Liver (tissue), 9 donors: ENCODE measurements around the gene MAPKAP1. TPM values are rescaled to one million over a fixed set of nuclear protein-coding genes. Genes with fewer than 3 reads are reported as not detected.

ENCODE experiments used
- DNase-seq: peaks from one replicate; pipeline ENCODE4 v3.0.0-alpha.2; 2017; ENCODE audit warnings: low spot score
- H3K27ac ChIP-seq, 2 donors: one replicate each; pipeline ENCODE4 v1.7.0; 2013; ENCODE audit warnings: inconsistent platforms in 2 of 2, low read length in 2 of 2, control low read depth in 1 of 2, low read depth in 1 of 2, mild to moderate bottlenecking in 1 of 2
- H3K27me3 ChIP-seq, 4 donors: one replicate each; pipeline versions ENCODE4 v1.6.1 to v1.7.0; 2013; ENCODE audit warnings: low read length in 3 of 4, inconsistent platforms in 1 of 4, mild to moderate bottlenecking in 1 of 4, moderate library complexity in 1 of 4; ENCODE audit not compliant: control insufficient read depth in 4 of 4, insufficient read depth in 4 of 4
- H3K36me3 ChIP-seq, 4 donors: one replicate each; pipeline versions ENCODE4 v1.6.1 to v1.7.0; 2013; ENCODE audit warnings: low read length in 3 of 4, mild to moderate bottlenecking in 3 of 4, low read depth in 1 of 4, moderate library complexity in 1 of 4; ENCODE audit not compliant: control insufficient read depth in 4 of 4, insufficient read depth in 3 of 4
- H3K4me1 ChIP-seq, 4 donors: one replicate each; pipeline versions ENCODE4 v1.6.1 to v1.7.0; 2013; ENCODE audit warnings: low read length in 3 of 4, mild to moderate bottlenecking in 3 of 4, moderate library complexity in 1 of 4; ENCODE audit not compliant: control insufficient read depth in 4 of 4, insufficient read depth in 4 of 4
- H3K4me3 ChIP-seq, 3 donors: one replicate each; pipeline versions ENCODE4 v1.6.1 to v1.7.0; 2013; ENCODE audit warnings: low read length in 3 of 3, control low read depth in 1 of 3, low read depth in 1 of 3, mild to moderate bottlenecking in 1 of 3
- H3K9ac ChIP-seq, 2 donors: one replicate each; pipeline ENCODE4 v1.7.0; 2013; ENCODE audit warnings: low read length in 2 of 2, mild to moderate bottlenecking in 2 of 2, moderate library complexity in 2 of 2, control low read depth in 1 of 2, low read depth in 1 of 2
- H3K9me3 ChIP-seq, 4 donors: one replicate each; pipeline versions ENCODE4 v1.6.1 to v1.7.0; 2013; ENCODE audit warnings: low read length in 3 of 4; ENCODE audit not compliant: control insufficient read depth in 4 of 4
- ATF3 ChIP-seq: IDR thresholded peaks from 2 replicates; pipeline ENCODE4 v1.6.1; 2016; ENCODE audit warnings: antibody characterized with exemption
- CTCF ChIP-seq: fragments of 150-350 bp; IDR thresholded peaks from 2 replicates; pipeline ENCODE4 v1.5.1; 2017; ENCODE audit warnings: improper control_type of control experiment, low read depth, low read length; ENCODE audit not compliant: missing input control
- EGR1 ChIP-seq, 2 donors: IDR thresholded peaks; 2 replicates each; pipeline ENCODE4 v1.6.1; 2016 to 2018; ENCODE audit warnings: antibody characterized with exemption in 2 of 2, low read depth in 2 of 2
- FOXA1 ChIP-seq: IDR thresholded peaks from 2 replicates; pipeline ENCODE4 v1.6.1; 2016; ENCODE audit warnings: antibody characterized with exemption
- FOXA2 ChIP-seq: IDR thresholded peaks from 2 replicates; pipeline ENCODE4 v1.6.1; 2016; ENCODE audit warnings: antibody characterized with exemption
- GABPA ChIP-seq, 2 donors: IDR thresholded peaks in 1 of 2; conservative IDR thresholded peaks in 1 of 2; 2 replicates each; pipeline ENCODE4 v1.6.1; 2016; ENCODE audit warnings: antibody characterized with exemption in 2 of 2, mild to moderate bottlenecking in 1 of 2, moderate library complexity in 1 of 2
- HNF4A ChIP-seq, 2 donors: conservative IDR thresholded peaks; 2 replicates each; pipeline ENCODE4 v1.6.1; 2016; ENCODE audit warnings: antibody characterized with exemption in 2 of 2, mild to moderate bottlenecking in 2 of 2
- HNF4G ChIP-seq: IDR thresholded peaks from 2 replicates; pipeline ENCODE4 v1.6.1; 2016; ENCODE audit warnings: antibody characterized with exemption
- JUND ChIP-seq, 2 donors: IDR thresholded peaks; 2 replicates each; pipeline ENCODE4 v1.6.1; 2016; ENCODE audit warnings: antibody characterized with exemption in 2 of 2
- MAX ChIP-seq: IDR thresholded peaks from 2 replicates; pipeline ENCODE4 v1.6.1; 2016; ENCODE audit warnings: antibody characterized with exemption
- NR2F2 ChIP-seq: IDR thresholded peaks from 2 replicates; pipeline ENCODE4 v1.6.1; 2016; ENCODE audit warnings: antibody characterized with exemption
- RAD21 ChIP-seq, 2 donors: IDR thresholded peaks; 2 replicates each; pipeline ENCODE4 v1.6.1; 2016; ENCODE audit warnings: antibody characterized with exemption in 2 of 2, mild to moderate bottlenecking in 2 of 2
- REST ChIP-seq: IDR thresholded peaks from 2 replicates; pipeline ENCODE4 v1.6.1; 2016; ENCODE audit warnings: antibody characterized with exemption, mild to moderate bottlenecking
- RXRA ChIP-seq, 2 donors: IDR thresholded peaks; 2 replicates each; pipeline ENCODE4 v1.6.1; 2017 to 2018; ENCODE audit warnings: antibody characterized with exemption in 2 of 2, mild to moderate bottlenecking in 1 of 2
- SP1 ChIP-seq: IDR thresholded peaks from 2 replicates; pipeline ENCODE4 v1.6.1; 2018; ENCODE audit warnings: antibody characterized with exemption, mild to moderate bottlenecking
- TAF1 ChIP-seq: conservative IDR thresholded peaks from 2 replicates; pipeline ENCODE4 v1.6.1; 2016; ENCODE audit warnings: antibody characterized with exemption, mild to moderate bottlenecking
- YY1 ChIP-seq: IDR thresholded peaks from 2 replicates; pipeline ENCODE4 v1.6.1; 2016; ENCODE audit warnings: antibody characterized with exemption, mild to moderate bottlenecking
- ZBTB33 ChIP-seq: IDR thresholded peaks from 2 replicates; pipeline ENCODE4 v1.6.1; 2016; ENCODE audit warnings: antibody characterized with exemption
- WGBS: extraction: QIAGEN DNeasy Blood & Tissue Kit; methylation state at CpG from one replicate; pipeline ENCODE4 v1.1.7; 2013; 5-methylcytosine and 5-hydroxymethylcytosine counted together
- polyA plus RNA-seq, 2 donors: library from polyadenylated mRNA; stranded (reverse) in 1 of 2; unstranded in 1 of 2; fragments of 200-250 nt in 1 of 2; fragments of >200 nt in 1 of 2; fragmentation: Nextera tagmentation in 1 of 2; extraction: Ambion mirVana in 1 of 2; gene quantifications; one replicate each; pipeline versions ENCODE4 v1.2.1 to v1.2.3, GENCODE V29; 2013 to 2015
- total RNA-seq, 2 donors: library from RNA; depleted of rRNA; stranded (reverse); fragments of >200 nt; gene quantifications; one replicate each; pipeline ENCODE4 v1.2.3, GENCODE V29; 2014
- donor health status: healthy.
- donor health status: healthy.
- donor health status: healthy.
- donor health status: healthy.
- donor health status: healthy.

The MAPKAP1 gene
- total and polyA plus RNA-seq, 4 donors = 23.6 to 55.9 (median 32.7) TPM

GRCh38 chr9:125522328-125522725 is 184.7 kb downstream of the MAPKAP1 start:
- WGBS = 97% methylated on average over 5 of the region's 5 CpGs
- Histone ChIP-seq H3K36me3 (no peaks in the 10 kb centered on the region), H3K4me3 (no peak overlapping the region), H3K4me1 (peaks cover 0 to 3% (median 1%) of the 10 kb centered on the region in 4 donors), H3K9ac (no peak overlapping the region), H3K27ac (no peak overlapping the region), H3K9me3 (no peaks in the 10 kb centered on the region), H3K27me3 (no peaks in the 10 kb centered on the region)
- no peak for DNase-seq
- TF ChIP-seq JUND (IDR thresholded peaks at IDR 0.05) (no peak), ATF3 (no peak), RXRA (IDR thresholded peaks at IDR 0.05) (no peak), EGR1 (IDR thresholded peaks at IDR 0.05; ENCODE audit: low read depth in 2 of 2) (no peak), RAD21 (IDR thresholded peaks at IDR 0.05) (no peak), GABPA (IDR thresholded peaks at IDR 0.05 in 1 of 2, conservative IDR thresholded peaks at IDR 0.05 in 1 of 2) (no peak), NR2F2 (no peak), TAF1 (no peak), SP1 (no peak), CTCF (no peak), YY1 (no peak), HNF4G (no peak)

GRCh38 chr9:125521462-125522327 is 185.3 kb downstream of the MAPKAP1 start:
- 73% methylated on average over 3 of the region's 3 CpGs for WGBS
- Histone ChIP-seq H3K36me3 (no peaks in the 10 kb centered on the region), H3K4me1 (peaks cover 0 to 3% (median 1%) of the 10 kb centered on the region in 4 donors), H3K27me3 (no peaks in the 10 kb centered on the region), H3K9me3 (no peaks in the 10 kb centered on the region), H3K9ac (no peak overlapping the region), H3K4me3 (no peak overlapping the region), H3K27ac (no peak overlapping the region)
- DNase-seq = no peak
- no peak for TF ChIP-seq RXRA (IDR thresholded peaks at IDR 0.05)
- no peak for TF ChIP-seq FOXA2
- no peak for TF ChIP-seq MAX
- no peak for TF ChIP-seq GABPA (IDR thresholded peaks at IDR 0.05 in 1 of 2, conservative IDR thresholded peaks at IDR 0.05 in 1 of 2)
- no peak for TF ChIP-seq HNF4G
- TF ChIP-seq YY1 = no peak
- TF ChIP-seq FOXA1 = no peak
- TF ChIP-seq HNF4A (conservative IDR thresholded peaks at IDR 0.05) = no peak
- no peak for TF ChIP-seq SP1
- TF ChIP-seq ATF3 = no peak
- no peak for TF ChIP-seq JUND (IDR thresholded peaks at IDR 0.05)
- no peak for TF ChIP-seq CTCF
- no peak for TF ChIP-seq NR2F2
- TF ChIP-seq REST = no peak
- TF ChIP-seq EGR1 (IDR thresholded peaks at IDR 0.05; ENCODE audit: low read depth in 2 of 2) = no peak
- TF ChIP-seq ZBTB33 = no peak
- TF ChIP-seq TAF1 = no peak
- TF ChIP-seq RAD21 (IDR thresholded peaks at IDR 0.05) = no peak
